Neutrophil (primary cell): ENCODE data around the gene ACSF3.

Experiments used
- H3K27ac ChIP-seq: fragments of 200-600 bp; sonication (generic); 2 replicates; pipeline ENCODE4 v1.5.1; 2016; ENCODE audit warnings: mild to moderate bottlenecking, moderate library complexity
- H3K27me3 ChIP-seq: fragments of 200-600 bp; sonication (generic); 2 replicates; pipeline ENCODE4 v1.6.0; 2016; ENCODE audit warnings: mild to moderate bottlenecking
- H3K36me3 ChIP-seq: fragments of 200-600 bp; sonication (generic); 2 replicates; pipeline ENCODE4 v1.5.1; 2017
- H3K4me1 ChIP-seq, 2 experiments: fragments of 200-600 bp in 1 of 2; sonication (generic) in 1 of 2; 1 replicate in 1 of 2; 2 replicates in 1 of 2; pipeline versions ENCODE4 v1.5.1 to v1.6.1; 2013 to 2016; ENCODE audit warnings: low read depth in 1 of 2, low read length in 1 of 2, mild to moderate bottlenecking in 1 of 2, moderate library complexity in 1 of 2; ENCODE audit not compliant: control insufficient read depth in 1 of 2, insufficient read depth in 1 of 2
- H3K4me3 ChIP-seq, 2 experiments: fragments of 200-600 bp in 1 of 2; sonication (generic) in 1 of 2; 1 replicate in 1 of 2; 2 replicates in 1 of 2; pipeline ENCODE4 v1.5.1; 2013 to 2016; ENCODE audit warnings: low read depth in 1 of 2, low read length in 1 of 2, mild to moderate bottlenecking in 1 of 2, moderate library complexity in 1 of 2
- H3K9me3 ChIP-seq: fragments of 200-600 bp; sonication (generic); 2 replicates; pipeline ENCODE4 v1.5.1; 2016
- CTCF ChIP-seq: fragments of 200-600 bp; sonication (generic); IDR thresholded peaks from 2 replicates; pipeline ENCODE4 v1.5.1; 2016; ENCODE audit warnings: antibody characterized with exemption

ACSF3 gene

GRCh38 chr16:89198417-89199240 is 105.0 kb downstream of the ACSF3 start:
- peaks cover 75% of the 10 kb centered on the region for H3K27me3 ChIP-seq
- TF ChIP-seq CTCF = no peak
- no peak overlapping the region for H3K27ac ChIP-seq
- H3K4me1 ChIP-seq = peaks cover 21 to 28% of the 10 kb centered on the region in 2 experiments
- H3K9me3 ChIP-seq = no peaks in the 10 kb centered on the region
- no peak overlapping the region for H3K4me3 ChIP-seq
- no peaks in the 10 kb centered on the region for H3K36me3 ChIP-seq

GRCh38 chr16:89199241-89200123 is 105.8 kb downstream of the ACSF3 start:
- H3K4me1 ChIP-seq = peaks cover 21 to 28% of the 10 kb centered on the region in 2 experiments
- H3K36me3 ChIP-seq = no peaks in the 10 kb centered on the region
- H3K9me3 ChIP-seq = no peaks in the 10 kb centered on the region
- peaks cover 75% of the 10 kb centered on the region for H3K27me3 ChIP-seq
- no peak overlapping the region for H3K27ac ChIP-seq
- no peak overlapping the region for H3K4me3 ChIP-seq
- TF ChIP-seq CTCF = no peak

- Histone ChIP-seq H3K36me3 (no peaks in the 10 kb centered on the region), H3K4me3 (peak within 1 kb of the TSS; percentile 47 to 54), H3K27me3 (peaks cover 74% of the 10 kb centered on the region), H3K4me1 (peaks cover 21 to 28% of the 10 kb centered on the region in 2 experiments), H3K9me3 (no peaks in the 10 kb centered on the region), H3K27ac (no peak within 1 kb of the TSS)
- no peak for TF ChIP-seq CTCF
Measured at GRCh38 chr16:89200124-89200849, 106.6 kb downstream of the ACSF3 start, which contains the start of gene SLC22A31. Gene SLC22A31, minus strand, starts transcription at chr16:89200537. Its CDS starts 36 bp downstream, at chr16:89200501.

- peaks cover 21 to 28% of the 10 kb centered on the region in 2 experiments for H3K4me1 ChIP-seq
- peak overlapping the region; percentile 35 to 47 for H3K4me3 ChIP-seq
- no peak for TF ChIP-seq CTCF
- no peaks in the 10 kb centered on the region for H3K9me3 ChIP-seq
- H3K36me3 ChIP-seq = no peaks in the 10 kb centered on the region
- peaks cover 75% of the 10 kb centered on the region for H3K27me3 ChIP-seq
- no peak overlapping the region for H3K27ac ChIP-seq
Measured at GRCh38 chr16:89200850-89201411, 107.3 kb downstream of the ACSF3 start.
